DND-41 (cell line): ENCODE results near the gene ARHGAP8.

Source experiments
- EZH2 ChIP-seq: IDR thresholded peaks from 3 replicates; pipeline ENCODE4 v1.6.1; 2012; ENCODE audit warnings: borderline replicate concordance, low read depth, mild to moderate bottlenecking, moderate library complexity, low read length, inconsistent platforms; ENCODE audit not compliant: severe bottlenecking
- TF ChIP-seq, protein P1 (sequence below): IDR thresholded peaks from 2 replicates; pipeline ENCODE4 v1.5.1; 2012; ENCODE audit warnings: borderline replicate concordance, low read length, moderate library complexity, mild to moderate bottlenecking; ENCODE audit not compliant: poor library complexity, severe bottlenecking; ENCODE audit errors: extremely low read depth

DNA sequence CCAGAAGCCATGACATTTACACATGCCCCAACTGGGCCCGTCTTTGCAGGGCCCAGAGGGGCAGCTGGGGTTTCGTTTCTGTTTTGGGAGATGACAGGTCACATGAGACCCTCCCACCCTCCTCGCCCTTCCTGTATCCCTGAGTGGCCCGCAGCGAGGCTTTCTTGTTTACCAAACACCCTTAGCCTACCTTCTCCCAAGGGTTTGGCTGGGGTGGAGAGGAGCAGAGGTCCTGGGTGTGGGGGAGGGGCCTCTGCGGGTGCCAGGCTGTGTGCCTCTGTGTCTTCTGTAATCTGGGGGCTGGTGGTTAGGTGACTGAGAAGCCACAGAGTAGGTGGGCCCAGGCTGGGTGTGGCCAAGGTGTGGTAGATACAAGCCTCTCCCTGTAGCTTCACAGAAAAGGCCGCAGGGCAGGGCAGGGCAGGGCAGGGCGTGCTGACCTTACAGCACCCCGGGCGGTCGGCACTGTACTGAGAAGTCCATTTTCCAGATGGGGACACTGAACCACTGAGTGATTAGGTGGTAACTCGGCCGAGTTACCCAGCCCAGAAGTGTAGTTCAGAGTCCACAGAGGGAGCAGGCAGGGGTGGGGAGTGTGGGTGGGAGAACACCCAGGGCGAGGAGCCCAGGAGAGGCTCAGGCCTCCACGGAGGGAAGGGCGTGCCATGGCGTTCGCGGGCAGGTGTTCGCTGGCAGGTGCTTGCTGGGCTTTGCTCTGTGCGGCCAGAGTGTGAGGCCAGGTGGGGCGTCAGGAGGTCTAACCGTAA lies 41.7 kb upstream of the ARHGAP8 start:
- TF ChIP-seq, protein P1, sequence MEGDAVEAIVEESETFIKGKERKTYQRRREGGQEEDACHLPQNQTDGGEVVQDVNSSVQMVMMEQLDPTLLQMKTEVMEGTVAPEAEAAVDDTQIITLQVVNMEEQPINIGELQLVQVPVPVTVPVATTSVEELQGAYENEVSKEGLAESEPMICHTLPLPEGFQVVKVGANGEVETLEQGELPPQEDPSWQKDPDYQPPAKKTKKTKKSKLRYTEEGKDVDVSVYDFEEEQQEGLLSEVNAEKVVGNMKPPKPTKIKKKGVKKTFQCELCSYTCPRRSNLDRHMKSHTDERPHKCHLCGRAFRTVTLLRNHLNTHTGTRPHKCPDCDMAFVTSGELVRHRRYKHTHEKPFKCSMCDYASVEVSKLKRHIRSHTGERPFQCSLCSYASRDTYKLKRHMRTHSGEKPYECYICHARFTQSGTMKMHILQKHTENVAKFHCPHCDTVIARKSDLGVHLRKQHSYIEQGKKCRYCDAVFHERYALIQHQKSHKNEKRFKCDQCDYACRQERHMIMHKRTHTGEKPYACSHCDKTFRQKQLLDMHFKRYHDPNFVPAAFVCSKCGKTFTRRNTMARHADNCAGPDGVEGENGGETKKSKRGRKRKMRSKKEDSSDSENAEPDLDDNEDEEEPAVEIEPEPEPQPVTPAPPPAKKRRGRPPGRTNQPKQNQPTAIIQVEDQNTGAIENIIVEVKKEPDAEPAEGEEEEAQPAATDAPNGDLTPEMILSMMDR = no peak
- no peak for TF ChIP-seq EZH2
